ENCODE results near the gene NATD1.

Gene NATD1

DNA sequence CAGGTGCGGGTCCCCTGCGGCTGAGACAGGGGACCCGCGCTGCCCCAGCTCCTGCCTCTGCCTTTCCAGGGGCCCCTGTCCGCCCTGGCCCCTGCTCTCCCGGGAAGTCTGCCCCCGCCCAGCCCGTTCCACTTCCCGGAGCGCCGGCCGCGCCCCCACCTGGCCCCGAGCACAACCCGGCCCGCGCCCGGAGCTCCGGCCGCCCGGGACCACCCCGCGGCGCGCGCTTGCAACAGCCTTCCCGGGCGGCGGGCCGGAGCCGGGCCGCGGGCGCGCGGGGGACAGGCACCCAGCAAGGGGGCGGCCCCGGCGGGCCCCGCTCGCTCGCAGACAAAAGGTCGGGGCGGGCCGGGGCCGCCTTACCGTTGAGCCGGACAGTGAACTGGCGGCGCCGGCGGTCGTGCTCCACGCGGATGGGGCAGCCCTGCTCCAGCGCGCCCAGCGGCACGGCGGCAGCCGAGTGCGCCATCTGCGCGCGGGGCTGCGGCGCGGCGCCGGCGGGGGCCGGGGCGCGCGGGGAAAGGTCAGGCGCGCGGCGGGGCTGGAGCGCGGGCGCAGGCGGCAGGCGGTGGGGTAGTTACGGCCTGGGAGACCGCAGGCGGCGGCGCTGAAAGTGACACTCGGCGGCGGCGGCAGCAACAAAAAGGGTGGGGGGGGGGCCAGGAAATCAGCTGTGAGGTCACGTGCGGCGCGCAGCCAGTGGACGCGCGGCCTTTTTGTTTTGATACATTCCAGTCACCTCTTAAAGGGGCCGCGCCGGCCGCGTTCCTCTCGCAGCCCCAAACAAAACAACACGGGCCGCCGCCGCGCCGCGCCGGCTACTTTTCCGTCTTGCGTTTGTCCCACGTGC, at the start of gene NATD1:
Gene NATD1, minus strand, starts transcription at position 615 of the 850 bp plus-strand sequence. Its CDS starts 146 bp downstream, at position 469.
- FAIRE-seq: no peak
- peak; percentile 95 for DNase-seq (ENCODE audit: insufficient read length, low spot score)

- no peak for DNase-seq (ENCODE audit: insufficient read length, low spot score)
- no peak for FAIRE-seq
Observed at GRCh38 chr17:21301593-21302550, 48.7 kb upstream of the NATD1 start.

DNA sequence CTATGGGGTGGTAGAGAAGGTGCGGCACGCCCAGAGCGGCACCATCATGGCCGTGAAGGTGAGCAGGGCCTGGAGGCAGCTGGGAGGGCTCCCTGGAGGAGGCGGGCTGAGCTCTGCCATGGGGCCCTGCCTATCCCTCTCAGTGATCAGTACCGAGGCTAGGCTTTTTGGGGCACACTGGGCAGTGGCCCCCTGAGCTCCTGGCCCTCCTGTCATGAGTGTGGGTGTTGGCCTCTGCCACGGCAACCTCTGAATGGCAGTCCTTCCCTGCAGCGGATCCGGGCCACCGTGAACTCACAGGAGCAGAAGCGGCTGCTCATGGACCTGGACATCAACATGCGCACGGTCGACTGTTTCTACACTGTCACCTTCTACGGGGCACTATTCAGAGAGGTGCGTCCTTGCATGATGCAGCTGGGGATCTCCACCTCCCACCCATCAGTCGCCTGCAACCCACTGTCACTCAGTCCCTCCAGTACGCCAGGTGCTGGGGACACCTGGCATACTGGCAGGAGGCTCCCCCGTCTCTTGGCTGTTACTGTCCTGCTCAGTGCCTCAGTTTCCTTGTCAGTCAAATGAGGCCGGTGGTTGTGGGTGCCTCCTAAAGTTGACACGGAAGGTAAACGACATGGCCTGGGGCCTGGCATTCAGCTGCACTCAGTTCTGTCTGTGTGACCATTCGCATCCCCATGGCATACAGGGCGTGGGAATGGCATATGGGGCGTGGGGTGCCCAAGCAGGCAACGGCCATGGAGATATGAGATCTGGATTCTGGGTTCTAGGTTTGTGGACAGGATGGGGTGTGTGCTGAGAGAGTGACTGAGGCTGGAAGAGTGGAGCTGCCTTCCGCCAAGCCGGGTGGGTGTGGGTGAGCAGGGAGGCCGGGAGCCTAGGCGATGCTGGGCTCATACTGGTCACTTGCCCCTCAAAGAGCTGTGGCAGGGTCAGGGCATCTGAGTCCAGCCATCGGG, 47.7 kb upstream of the NATD1 start:
- FAIRE-seq: no peak

GRCh38 chr17:21299981-21300600, 46.9 kb upstream of the NATD1 start:
- DNase-seq (ENCODE audit: insufficient read length, low spot score) (no peak), FAIRE-seq (no peak)

More for the DNA sequence above, 47.7 kb upstream of the NATD1 start:
- DNase-seq (ENCODE audit: insufficient read length, low spot score): no peak

DNA sequence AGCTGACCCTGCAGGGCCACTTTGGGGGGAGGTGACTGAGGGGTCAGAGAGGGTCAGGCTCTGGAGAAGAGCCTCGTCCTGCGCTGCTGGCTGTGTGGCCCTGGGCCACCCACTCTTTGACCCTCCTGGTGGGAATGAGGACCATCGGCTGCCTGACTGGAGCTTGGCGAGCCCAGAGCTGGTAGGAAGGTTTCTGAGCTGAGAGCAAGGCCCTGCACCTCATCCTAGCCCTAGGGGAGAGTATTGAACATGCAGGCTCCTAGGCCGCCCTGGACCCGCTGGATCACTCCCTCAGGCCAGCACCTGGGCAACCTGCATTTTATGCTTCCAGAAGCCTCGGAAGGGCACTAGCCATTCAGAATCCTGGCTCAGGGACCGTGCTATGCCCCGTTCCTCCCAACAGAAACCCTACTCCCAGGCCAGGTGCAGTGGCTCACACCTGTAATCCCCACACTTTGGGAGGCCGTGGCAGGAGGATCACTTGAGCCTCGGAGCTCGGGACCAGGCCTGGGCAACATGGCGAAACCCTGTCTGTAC, 45.8 kb upstream of the NATD1 start:
- FAIRE-seq: no peak
- DNase-seq (ENCODE audit: insufficient read length, low spot score): no peak

- no peak for FAIRE-seq
- no peak for DNase-seq (ENCODE audit: insufficient read length, low spot score)
Observed at GRCh38 chr17:21298056-21298982, 45.1 kb upstream of the NATD1 start.

DNA sequence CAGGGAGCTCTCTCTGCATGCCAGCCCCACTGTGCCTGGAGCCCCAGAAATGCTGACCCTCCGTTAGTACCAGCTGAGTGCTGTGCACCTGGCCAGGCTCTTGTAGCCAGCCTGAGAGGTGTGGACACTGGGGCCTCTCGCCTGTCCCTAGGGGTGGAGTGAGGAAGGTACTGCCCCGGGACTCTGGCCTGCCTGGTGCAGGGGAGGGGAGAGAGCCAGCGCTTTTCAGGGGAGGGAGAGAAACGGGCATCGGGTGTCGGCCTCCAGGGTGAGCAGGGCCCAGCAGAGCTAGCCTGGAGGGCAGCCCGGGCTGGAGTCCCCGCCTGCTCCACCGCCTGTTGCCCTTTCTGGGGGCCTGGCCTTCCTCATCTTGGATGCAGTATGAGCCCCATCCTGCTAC, 44.4 kb upstream of the NATD1 start:
- FAIRE-seq: no peak

GRCh38 chr17:21297026-21297520, 43.9 kb upstream of the NATD1 start:
- DNase-seq (ENCODE audit: insufficient read length, low spot score): no peak
- no peak for FAIRE-seq

More for the DNA sequence above, 44.4 kb upstream of the NATD1 start:
- DNase-seq (ENCODE audit: insufficient read length, low spot score): no peak

DNA sequence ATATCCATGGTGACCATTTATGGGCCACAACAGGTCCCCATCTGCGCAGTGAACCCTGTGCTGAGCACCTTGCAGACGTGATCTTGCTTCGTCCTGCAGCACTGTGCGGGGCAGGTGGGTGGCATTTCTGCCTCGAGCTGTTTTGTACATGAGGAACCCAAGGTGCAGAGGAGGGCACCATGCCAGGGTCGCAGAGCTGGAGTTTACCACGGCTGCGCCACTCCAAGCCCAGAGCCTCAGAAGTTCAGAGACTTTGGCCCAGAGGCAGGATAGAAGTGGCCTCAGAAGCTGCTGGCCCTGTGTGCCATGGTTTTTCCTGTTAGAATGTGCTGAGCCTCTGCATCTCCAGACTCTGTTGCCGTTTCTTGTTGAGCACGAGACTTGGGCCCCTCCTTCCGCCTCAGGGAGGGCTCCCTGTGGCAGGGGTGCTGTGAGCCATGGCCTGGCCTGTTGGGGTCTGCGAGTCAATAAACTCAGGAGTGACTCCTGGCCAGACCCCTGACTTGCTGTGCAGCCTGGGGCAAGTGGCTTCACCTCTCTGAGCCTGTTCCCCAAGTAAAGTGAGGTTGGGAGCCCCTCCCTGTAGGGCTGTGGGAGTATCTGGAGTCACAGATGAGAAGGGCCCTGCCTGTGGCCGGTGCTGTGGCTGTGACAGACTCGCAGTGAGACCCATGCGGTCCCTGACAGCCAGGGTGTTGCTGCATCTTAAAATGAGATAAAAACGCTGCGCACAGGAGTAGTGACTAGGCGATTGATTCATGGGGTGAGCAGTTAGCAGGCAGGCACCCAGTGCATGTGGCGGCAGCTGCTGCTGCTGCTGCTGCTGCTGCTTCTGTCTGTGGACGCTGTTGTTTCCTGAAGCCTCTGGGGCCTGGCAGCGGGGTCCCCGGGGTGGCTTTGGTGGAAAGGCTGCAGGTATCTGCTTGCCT, 43.2 kb upstream of the NATD1 start:
- FAIRE-seq: no peak
- DNase-seq (ENCODE audit: insufficient read length, low spot score): no peak

DNA sequence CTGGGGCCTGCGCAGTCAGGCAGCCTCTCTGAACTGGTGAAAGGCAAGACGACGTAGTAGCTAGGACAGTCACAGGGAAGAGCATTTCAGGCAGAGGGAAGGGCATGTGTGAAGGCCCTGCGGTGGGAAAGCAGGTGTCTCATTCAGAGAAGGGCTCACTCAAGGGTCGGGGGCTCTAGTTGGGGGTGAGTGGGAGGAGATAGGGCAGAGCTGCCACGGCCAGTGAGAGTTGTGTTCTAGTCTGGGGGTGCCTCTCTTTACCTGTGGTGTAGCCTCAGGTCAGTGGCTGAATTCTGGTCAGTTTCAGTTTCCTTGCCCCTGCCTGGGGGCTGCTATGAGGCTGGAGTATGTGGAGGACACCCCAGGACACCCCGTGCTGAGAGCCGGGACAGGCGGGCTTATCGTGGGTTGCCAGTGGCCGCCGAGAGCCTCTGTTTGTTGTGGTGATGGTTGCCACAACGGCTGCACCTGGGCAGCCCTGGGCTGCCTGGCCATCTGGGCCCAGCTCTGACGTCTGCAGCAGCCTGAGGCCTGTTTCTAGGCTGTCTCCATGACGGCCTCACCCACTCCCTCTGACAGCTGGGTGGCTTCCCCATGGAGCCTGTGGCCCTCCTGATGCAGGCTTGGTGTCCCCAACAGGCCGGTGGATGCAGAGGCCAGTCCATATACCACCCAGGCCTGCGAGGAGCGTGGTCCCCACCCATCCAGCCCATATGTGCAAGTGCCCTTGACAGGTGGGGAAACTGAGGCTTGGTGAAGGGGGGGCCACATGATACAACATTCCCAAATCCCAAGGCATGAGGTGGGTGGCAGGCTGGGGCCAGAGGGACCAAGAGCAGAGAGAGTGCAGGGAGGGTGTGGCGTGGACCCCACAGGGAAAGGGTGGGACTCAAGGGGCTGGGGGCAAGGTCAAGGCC, 42.1 kb upstream of the NATD1 start:
- DNase-seq (ENCODE audit: insufficient read length, low spot score) (no peak), FAIRE-seq (no peak)

DNA sequence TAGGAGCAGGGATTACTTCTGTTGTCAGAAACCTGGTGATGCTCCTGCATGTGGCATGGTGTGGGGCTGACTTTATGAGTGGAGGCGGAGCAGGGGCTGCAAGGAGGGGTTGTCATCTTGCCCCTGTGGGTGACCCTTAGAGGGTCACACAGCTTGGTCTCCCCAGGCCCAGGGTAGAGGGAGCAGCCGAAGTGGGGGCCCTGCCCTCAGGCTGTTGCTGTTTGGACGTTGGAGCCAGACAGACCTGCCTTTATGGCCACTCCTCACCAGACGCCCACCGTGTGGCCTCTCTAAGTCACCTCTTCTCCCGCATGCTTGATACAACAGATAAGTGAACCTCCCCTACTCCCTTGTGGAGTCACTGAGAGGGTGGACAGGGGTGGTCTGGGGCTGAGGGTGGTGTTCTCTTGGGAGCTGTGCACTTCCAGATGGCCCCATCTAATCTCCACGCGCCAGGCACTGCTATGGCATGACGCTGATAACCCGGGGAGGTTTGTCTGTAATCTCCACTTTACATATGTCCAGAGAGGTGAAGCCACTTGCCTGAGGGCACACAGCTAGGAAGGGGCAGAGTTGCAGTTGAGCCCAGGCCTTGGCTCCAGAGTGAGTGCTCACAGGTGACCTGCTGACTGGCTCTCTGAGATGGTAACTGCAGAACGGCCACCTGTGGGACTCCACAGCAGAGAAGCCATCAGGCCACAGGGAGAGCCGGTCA, 41.3 kb upstream of the NATD1 start:
- DNase-seq (ENCODE audit: insufficient read length, low spot score) (no peak), FAIRE-seq (no peak)

GRCh38 chr17:21293831-21294210, 40.6 kb upstream of the NATD1 start:
- no peak for DNase-seq (ENCODE audit: insufficient read length, low spot score)
- no peak for FAIRE-seq

GRCh38 chr17:21292867-21293830, 39.9 kb upstream of the NATD1 start:
- FAIRE-seq (no peak), DNase-seq (ENCODE audit: insufficient read length, low spot score) (no peak)

- FAIRE-seq (no peak), DNase-seq (ENCODE audit: insufficient read length, low spot score) (no peak)
Observed at GRCh38 chr17:21291862-21292261, 38.7 kb upstream of the NATD1 start.
